Esophagus squamous epithelium (tissue), 4 donors: ENCODE data around the gene SLC2A5.

Source experiments
- CTCF ChIP-seq, 6 experiments: fragments of 450-650 bp in 4 of 6; fragments of 200-600 bp in 2 of 6; sonication (generic) in 2 of 6; IDR thresholded peaks; one replicate each; pipeline ENCODE4 v1.5.1; 2016 to 2019; ENCODE audit warnings: antibody characterized with exemption in 6 of 6, mild to moderate bottlenecking in 4 of 6, moderate library complexity in 4 of 6
- POLR2A ChIP-seq, 4 donors: fragments of 450-650 bp; IDR thresholded peaks; one replicate each; pipeline ENCODE4 v1.6.1; 2017; ENCODE audit warnings: antibody characterized with exemption in 4 of 4, mild to moderate bottlenecking in 4 of 4, moderate library complexity in 3 of 4

DNA sequence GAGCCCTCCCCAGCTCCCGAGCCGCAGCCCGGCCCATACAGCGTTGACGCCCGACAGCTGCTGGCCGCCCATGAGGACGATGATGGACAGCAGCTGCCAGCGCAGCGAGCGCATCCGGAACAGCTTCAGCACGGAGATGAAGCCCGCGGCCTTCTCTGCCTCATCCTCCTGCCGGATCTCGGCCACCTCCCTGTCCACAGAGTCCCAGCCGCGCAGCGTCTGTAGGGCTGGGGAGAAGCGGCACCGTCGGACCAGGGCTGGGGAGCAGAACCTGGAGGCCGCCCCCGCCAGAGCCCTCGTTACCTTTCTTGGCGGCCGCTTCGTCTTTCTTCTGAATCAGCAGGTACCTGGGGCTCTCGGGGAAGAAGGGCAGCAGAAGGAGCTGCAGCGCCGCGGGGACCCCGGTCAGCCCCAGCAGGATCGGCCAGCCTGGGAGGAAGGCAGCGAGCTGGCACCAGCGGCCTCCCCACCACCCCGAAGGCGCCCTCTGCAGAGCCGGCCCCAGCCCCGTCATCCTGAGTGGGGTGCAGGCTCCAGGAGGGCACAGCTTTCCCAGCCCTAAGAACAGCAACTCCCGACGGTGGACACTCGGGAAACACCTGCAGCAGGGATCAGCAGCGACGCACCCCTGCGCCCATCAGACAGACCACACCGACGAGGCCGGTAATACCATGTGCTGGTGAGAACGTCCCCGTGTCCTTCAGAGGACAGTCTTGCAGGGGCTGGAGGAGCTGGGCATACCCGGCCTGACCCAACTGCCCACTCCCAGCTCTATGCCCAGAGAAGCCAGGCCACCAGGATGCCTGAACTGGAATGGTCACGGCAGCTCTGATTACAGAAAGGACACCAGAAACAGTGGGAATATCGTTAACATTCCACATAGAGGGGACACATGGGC lies 29.4 kb downstream of the SLC2A5 start:
- TF ChIP-seq POLR2A (IDR thresholded peaks at IDR 0.05) (no peak), CTCF (IDR thresholded peaks at IDR 0.05) (no peak)
